ENCODE data around the gene TEX19. TPM values are rescaled to one million over a fixed set of nuclear protein-coding genes. Genes with fewer than 3 reads are reported as not detected.
A peak's percentile ranks its signal among the peaks of the same experiment; 100 is the strongest.

TEX19 gene, protein sequence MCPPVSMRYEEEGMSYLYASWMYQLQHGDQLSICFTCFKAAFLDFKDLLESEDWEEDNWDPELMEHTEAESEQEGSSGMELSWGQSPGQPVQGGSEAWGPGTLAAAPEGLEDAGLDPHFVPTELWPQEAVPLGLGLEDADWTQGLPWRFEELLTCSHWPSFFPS
- not detected in 2 replicates for total RNA-seq

- H3K27me3 Mint-ChIP-seq (ENCODE audit: low read depth), result peaks cover 14% of the 10 kb centered on the region
- peak within 1 kb of the TSS; percentile 7 for H3K27ac Mint-ChIP-seq
- intact Hi-C loops (cut with micrococcal nuclease), result loop anchor here (10.0 kb wide), 1 partner anchor 416 kb away; no protein-coding TSS in a partner anchor
- H3K36me3 Mint-ChIP-seq (ENCODE audit: low read depth), result no peaks in the 10 kb centered on the region
- H3K9me3 Mint-ChIP-seq, result no peaks in the 10 kb centered on the region
- no peak for DNase-seq (ENCODE audit: low spot score)
- H3K4me3 Mint-ChIP-seq (ENCODE audit: low read depth), result no peak within 1 kb of the TSS
- peaks cover 7% of the 10 kb centered on the region for H3K4me1 Mint-ChIP-seq (ENCODE audit: low read depth)
Measured at GRCh38 chr17:82358465-82359350, at the start of gene TEX19. TEX19 (plus strand) TSS chr17:82359247; CDS start chr17:82362151, 2,904 bp downstream.

DNA sequence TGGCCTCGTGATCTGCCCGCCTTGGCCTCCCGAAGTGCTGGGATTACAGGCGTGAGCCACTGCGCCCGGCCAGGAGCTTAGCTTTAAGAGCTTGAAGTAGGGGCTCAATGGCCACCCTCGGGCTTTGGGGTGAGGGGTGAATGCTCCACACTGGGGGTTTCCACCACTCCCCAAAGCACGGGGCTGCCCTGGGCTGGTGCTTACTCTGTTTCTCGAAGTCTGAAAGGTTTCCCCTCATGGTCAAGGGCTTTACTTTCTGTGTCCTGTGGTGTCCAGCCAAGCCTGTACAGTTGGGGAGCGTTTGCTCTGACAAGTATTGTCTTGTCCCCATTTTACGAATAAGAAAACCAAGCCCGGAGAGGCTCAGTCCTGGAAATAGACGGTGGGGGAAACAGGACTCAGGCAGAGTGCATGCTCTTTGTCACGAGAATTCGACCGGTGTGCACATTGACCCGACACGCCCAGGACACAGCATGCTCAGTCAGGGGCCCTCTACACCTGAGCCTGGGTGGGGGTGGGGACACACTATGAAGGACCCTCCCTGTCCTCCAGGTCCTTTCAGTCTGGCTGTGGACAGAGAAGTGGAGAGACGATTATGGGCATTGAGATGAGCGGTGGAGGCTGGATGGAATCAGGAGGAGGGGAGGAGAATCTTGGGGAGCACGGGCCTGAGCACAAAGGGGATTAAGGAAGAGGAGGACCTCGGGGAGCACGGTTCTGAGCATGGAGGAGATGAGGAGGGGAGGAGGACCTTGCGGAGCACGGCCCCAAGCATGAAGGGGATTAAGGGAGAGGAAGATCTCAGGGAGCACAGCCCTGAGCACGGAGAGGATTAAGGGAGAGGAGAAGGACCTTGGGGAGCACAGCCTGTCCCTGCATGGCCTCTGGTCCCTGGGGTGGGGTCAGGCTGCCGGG, 49.1 kb upstream of the TEX19 start:
- Mint-ChIP-seq H3K4me3 (ENCODE audit: low read depth) (no peak overlapping the region), H3K27ac (peak overlapping the region; percentile 2), H3K4me1 (ENCODE audit: low read depth) (peaks cover 18% of the 10 kb centered on the region), H3K27me3 (ENCODE audit: low read depth) (peaks cover 3% of the 10 kb centered on the region), H3K9me3 (no peaks in the 10 kb centered on the region), H3K36me3 (ENCODE audit: low read depth) (peaks cover 15% of the 10 kb centered on the region)
- intact Hi-C loops (cut with micrococcal nuclease), result no loop called here
- DNase-seq (ENCODE audit: low spot score), result no peak

DNA sequence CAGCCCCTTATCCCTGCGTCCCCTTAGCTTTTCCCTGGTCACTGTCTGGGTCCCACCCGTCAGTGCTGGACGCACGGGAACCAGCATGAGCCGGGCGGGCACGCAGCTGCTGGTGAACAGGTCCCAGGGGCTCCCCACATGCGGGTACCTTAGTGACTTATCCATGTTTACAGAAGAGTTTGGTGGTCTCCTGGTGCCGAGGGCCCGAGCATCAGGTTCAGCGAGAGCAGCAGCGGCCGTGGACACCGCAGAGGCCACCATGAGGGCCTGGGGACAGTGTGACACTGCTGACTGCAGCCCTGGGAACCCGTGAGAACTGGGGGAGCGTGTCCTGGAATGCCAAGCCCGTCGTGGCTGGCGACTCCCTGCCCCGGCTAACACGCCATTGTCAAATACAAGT, 48.2 kb upstream of the TEX19 start:
- Mint-ChIP-seq H3K4me1 (ENCODE audit: low read depth) (peaks cover 19% of the 10 kb centered on the region), H3K4me3 (ENCODE audit: low read depth) (no peak overlapping the region), H3K27ac (no peak overlapping the region), H3K27me3 (ENCODE audit: low read depth) (peaks cover 3% of the 10 kb centered on the region), H3K36me3 (ENCODE audit: low read depth) (peaks cover 24% of the 10 kb centered on the region), H3K9me3 (no peaks in the 10 kb centered on the region)
- intact Hi-C loops (cut with micrococcal nuclease), result no loop called here
- no peak for DNase-seq (ENCODE audit: low spot score)

DNA sequence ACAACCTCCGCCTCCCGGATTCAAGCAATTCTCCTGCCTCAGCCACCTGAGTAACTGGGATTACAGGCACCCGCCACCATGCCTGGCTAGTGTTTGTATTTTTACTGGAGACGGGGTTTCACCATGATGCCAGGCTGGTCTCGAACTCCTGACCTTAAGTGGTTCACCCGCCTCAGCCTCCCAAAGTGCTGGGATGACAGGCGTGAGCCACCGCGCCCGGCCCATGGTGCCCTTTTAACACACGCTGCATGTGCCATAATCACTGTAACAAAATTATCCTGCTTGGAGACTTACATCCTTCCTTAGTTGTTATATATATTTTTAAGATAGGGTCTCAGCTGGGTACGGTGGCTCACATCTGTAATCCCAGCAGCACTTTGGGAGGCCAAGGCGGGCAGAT, 47.1 kb upstream of the TEX19 start:
- Mint-ChIP-seq H3K27me3 (ENCODE audit: low read depth) (peaks cover 3% of the 10 kb centered on the region), H3K36me3 (ENCODE audit: low read depth) (peaks cover 29% of the 10 kb centered on the region), H3K27ac (no peak overlapping the region), H3K9me3 (no peaks in the 10 kb centered on the region), H3K4me3 (ENCODE audit: low read depth) (no peak overlapping the region), H3K4me1 (ENCODE audit: low read depth) (peaks cover 10% of the 10 kb centered on the region)
- DNase-seq (ENCODE audit: low spot score), result no peak
- intact Hi-C loops (cut with micrococcal nuclease), result no loop called here

DNA sequence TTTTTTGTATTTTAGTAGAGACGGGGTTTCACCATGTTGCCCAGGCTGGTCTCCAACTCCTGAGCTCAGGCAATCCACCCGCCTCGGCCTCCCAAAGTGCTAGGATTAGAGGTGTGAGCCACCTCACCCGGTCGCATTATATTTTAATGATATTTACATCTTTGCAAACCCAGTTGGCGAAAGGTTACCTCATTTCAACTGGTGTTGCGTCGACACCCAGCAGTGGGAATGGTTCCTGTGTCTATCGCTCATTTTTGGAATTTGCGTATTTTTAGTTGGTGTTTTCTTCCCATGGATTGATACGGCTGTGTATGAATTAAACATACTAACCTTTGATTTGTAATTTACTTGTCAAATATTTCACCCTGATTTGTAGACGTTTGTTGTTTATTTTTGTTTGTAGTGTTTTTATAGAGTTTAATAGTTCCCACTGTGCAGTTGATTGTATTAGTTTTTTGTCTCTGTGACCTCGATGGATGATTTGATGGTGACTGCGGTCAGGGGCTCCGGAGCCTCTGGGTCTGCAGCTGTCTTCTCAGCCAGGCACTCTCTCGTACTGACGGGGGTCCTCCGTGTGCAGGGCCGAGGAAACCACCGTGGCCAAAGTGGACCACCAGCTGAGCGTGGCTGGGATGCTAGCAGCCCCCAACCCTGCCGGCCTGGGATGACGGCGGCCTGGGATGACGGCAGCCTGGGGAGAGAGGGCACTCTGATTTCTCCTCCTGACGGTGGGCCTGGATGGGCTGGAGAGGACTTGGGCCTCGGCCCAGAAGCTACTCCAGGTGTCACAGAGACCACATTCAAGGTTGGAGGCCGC, 45.6 kb upstream of the TEX19 start:
- Mint-ChIP-seq H3K27ac (no peak overlapping the region), H3K36me3 (ENCODE audit: low read depth) (peaks cover 29% of the 10 kb centered on the region), H3K27me3 (ENCODE audit: low read depth) (no peaks in the 10 kb centered on the region)

DNA sequence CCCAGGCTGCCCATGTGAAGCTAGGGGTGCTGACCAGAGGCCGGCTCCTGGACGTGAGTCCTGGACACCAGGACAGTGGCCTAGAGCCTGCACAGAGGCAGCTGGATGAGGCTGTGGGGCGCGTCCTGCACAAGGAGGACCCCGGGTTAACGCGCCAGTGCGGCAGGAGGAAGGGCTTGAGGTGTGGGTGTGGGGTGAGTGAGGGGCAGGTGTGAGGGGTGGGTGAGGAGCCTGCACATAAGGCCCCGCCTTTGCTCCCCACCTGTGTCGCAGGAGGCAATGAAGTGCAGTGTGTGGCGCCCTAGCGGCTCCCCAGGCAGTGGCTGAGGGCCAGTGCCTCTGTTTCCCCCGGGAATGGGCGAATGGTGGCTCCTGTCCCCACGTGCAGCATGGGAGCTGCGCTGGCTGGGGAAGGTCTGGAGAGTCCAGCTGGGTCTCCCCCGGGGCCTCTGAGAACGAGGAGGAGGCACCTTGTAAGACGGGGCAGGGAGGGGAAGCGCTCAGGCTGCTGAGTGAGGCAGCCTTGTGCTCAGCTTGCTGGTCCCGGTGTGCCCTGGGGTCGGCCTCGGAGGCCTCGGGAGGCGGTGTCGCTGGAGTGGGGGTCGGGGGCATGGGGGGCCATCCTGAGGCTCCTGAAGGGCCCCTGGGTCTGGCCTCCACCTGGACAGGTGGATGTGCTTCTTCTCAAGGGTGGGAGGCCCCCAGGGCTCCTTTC, 44.9 kb upstream of the TEX19 start:
- Mint-ChIP-seq H3K27me3 (ENCODE audit: low read depth) (no peaks in the 10 kb centered on the region), H3K9me3 (no peaks in the 10 kb centered on the region), H3K4me3 (ENCODE audit: low read depth) (peak overlapping the region; percentile 61), H3K4me1 (ENCODE audit: low read depth) (peaks cover 8% of the 10 kb centered on the region), H3K36me3 (ENCODE audit: low read depth) (peaks cover 29% of the 10 kb centered on the region), H3K27ac (no peak overlapping the region)
- no peak for DNase-seq (ENCODE audit: low spot score)
- intact Hi-C loops (cut with micrococcal nuclease), result no loop called here

More for the DNA sequence above, 45.6 kb upstream of the TEX19 start:
- Mint-ChIP-seq H3K4me3 (ENCODE audit: low read depth) (peak overlapping the region; percentile 61), H3K4me1 (ENCODE audit: low read depth) (peaks cover 8% of the 10 kb centered on the region), H3K9me3 (no peaks in the 10 kb centered on the region)
- intact Hi-C loops (cut with micrococcal nuclease), result no loop called here
- no peak for DNase-seq (ENCODE audit: low spot score)

DNA sequence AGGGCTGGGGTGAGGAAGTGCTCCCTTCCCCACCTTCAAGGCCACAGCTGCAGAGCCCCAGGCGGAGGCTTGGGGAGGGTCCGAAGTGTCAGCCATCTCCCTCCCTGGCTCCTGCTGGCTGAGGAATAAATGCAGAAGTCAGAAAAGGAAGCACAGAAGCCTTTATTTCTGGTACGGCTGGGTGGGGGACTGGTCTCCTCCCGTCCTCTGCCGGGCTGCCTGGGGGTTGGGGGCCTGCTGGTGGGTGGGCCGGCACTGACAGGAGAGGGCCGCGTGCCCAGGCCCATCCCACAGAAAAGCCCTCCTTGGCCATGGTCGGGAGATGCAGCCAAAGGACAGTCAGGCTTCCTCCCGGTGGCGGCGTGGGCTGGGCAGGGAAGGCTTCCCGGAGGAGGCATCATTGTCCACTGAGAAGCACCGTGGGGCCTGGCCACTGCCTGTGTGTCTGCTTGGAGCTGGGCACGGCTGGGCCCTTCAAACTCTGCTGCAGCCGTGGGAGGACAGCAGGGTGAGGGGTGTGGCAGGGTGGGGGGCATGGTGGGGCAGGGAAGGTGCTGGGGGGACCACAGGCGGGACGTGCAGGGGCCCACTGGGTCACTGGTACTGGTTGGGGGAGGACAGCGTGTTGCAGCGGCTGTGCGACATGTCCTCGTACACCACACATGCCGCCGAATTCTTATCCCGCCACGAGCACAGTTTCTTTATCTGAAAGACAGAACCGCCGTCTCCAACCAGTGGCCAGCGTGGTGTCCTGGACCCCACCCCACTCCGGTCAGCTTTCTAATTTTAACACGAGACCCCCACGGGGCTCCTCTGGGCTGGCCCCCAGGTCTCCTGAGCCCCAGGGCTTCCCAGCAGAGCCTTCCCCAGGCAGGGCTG, 44.1 kb upstream of the TEX19 start:
- intact Hi-C loops (cut with micrococcal nuclease), result no loop called here

DNA sequence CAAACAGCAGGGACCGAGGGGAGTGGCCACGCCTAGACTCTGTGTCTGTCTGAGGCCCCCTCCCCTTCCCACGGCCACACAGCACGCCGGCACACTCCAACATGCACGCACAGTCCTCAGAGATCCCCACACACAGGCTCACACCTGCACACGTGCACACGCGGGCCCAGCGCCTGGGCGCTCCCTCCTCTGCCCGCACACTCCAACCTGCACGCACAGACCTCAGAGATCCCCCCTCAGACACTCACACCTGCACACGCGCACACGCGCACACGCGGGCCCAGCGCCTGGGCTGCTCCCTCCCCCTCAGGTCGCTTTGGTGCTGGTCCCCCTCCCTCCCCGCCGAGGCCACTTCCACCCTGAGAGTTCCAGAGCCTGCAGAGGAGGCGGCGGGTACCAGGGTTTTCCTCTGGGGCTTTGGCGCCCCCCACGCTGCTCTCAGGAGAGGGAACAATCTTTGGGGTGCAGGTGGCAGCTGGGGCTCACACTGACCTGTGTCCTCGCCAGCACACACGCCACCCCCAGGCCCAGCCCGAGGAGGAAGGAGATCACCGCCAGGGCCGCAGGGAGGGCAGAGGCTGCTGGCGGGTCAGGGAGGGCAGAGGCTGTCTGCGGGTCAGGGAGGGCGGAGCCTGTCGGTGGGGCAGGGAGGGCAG, 43.2 kb upstream of the TEX19 start:
- peaks cover 12% of the 10 kb centered on the region for H3K4me1 Mint-ChIP-seq (ENCODE audit: low read depth)
- peak overlapping the region; percentile 80 for H3K27ac Mint-ChIP-seq
- no peak overlapping the region for H3K4me3 Mint-ChIP-seq (ENCODE audit: low read depth)
- H3K27me3 Mint-ChIP-seq (ENCODE audit: low read depth), result no peaks in the 10 kb centered on the region
- no peak for DNase-seq (ENCODE audit: low spot score)
- H3K9me3 Mint-ChIP-seq, result no peaks in the 10 kb centered on the region
- peaks cover 29% of the 10 kb centered on the region for H3K36me3 Mint-ChIP-seq (ENCODE audit: low read depth)
- intact Hi-C loops (cut with micrococcal nuclease), result no loop called here

More for the DNA sequence above, 44.1 kb upstream of the TEX19 start:
- Mint-ChIP-seq H3K36me3 (ENCODE audit: low read depth) (peaks cover 29% of the 10 kb centered on the region), H3K27me3 (ENCODE audit: low read depth) (no peaks in the 10 kb centered on the region), H3K4me1 (ENCODE audit: low read depth) (peaks cover 8% of the 10 kb centered on the region), H3K27ac (peak overlapping the region; percentile 80), H3K4me3 (ENCODE audit: low read depth) (peak overlapping the region; percentile 37), H3K9me3 (no peaks in the 10 kb centered on the region)
- DNase-seq (ENCODE audit: low spot score), result no peak

GRCh38 chr17:82316651-82317393, 42.2 kb upstream of the TEX19 start:
- intact Hi-C loops (cut with micrococcal nuclease), result loop anchor here (1.0 kb wide), 1 partner anchor 15 kb away; no protein-coding TSS in a partner anchor
- Mint-ChIP-seq H3K4me3 (ENCODE audit: low read depth) (no peak overlapping the region), H3K36me3 (ENCODE audit: low read depth) (peaks cover 33% of the 10 kb centered on the region), H3K27ac (no peak overlapping the region), H3K27me3 (ENCODE audit: low read depth) (no peaks in the 10 kb centered on the region), H3K4me1 (ENCODE audit: low read depth) (peaks cover 15% of the 10 kb centered on the region), H3K9me3 (no peaks in the 10 kb centered on the region)
- peak; percentile 31 for DNase-seq (ENCODE audit: low spot score)
